Measurements from ENCODE around the gene PDE3A.

DNA sequence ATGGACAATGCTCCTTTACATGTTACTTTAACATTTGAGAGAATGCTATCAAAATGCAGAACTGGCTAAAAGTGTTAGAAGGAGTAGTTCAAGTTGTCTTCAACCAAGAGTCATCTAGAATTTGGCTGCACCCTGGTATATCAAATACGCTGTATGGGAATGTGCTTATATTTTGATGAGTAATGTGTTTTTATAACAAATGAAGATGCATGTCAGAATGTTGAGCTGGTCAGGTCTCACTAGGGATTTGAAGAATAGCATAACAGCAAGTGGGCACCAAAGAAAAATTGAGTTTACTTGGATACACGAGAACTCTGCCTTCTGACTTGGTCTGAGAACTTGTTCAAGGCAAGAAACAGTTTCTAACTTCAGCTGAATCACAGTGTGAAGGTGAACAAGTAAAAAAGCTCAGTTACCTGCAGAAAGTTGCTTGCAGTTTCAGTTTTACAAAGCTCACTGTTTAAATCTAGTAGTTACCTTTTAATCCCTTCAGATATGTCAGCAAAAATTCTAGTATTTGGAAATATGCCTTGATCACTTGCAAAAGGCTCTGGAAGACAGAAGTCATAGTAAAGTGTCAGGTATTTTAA is 82.3 kb downstream of the PDE3A start:
- TF ChIP-seq EZH2 (IDR thresholded peaks at IDR 0.05) (no peak), POLR2AphosphoS5 (IDR thresholded peaks at IDR 0.05; ENCODE audit: borderline replicate concordance, low read depth, low read length) (no peak)

All from SK-N-MC (cell line).